Lower lobe of right lung (tissue), 2 donors: ENCODE results near the gene TTC34. TPM values are rescaled to one million over a fixed set of nuclear protein-coding genes. Genes with fewer than 3 reads are reported as not detected.

Experiments used
- ATAC-seq, 2 donors: fragments of 200-7000 bp; cut with Tn5 transposase; one replicate each; pipeline ENCODE4 v1.9.1; 2020 to 2022; ENCODE audit warnings: mild to moderate bottlenecking in 2 of 2, moderate library complexity in 2 of 2
- DNase-seq: peaks from one replicate; pipeline ENCODE4 v3.0.0-alpha.2; 2020
- H3K27ac ChIP-seq: fragments of 200-600 bp; one replicate; pipeline ENCODE4 v1.8.0; 2022
- H3K27me3 ChIP-seq: fragments of 200-600 bp; one replicate; pipeline ENCODE4 v1.8.0; 2022; ENCODE audit warnings: low read depth
- H3K36me3 ChIP-seq: fragments of 200-600 bp; one replicate; pipeline ENCODE4 v1.8.0; 2022; ENCODE audit warnings: mild to moderate bottlenecking
- H3K4me1 ChIP-seq: fragments of 200-600 bp; one replicate; pipeline ENCODE4 v1.8.0; 2022
- H3K4me3 ChIP-seq: fragments of 200-600 bp; one replicate; pipeline ENCODE4 v1.8.0; 2022; ENCODE audit warnings: mild to moderate bottlenecking
- H3K9me3 ChIP-seq: fragments of 200-600 bp; one replicate; pipeline ENCODE4 v1.8.0; 2022
- CTCF ChIP-seq: fragments of 200-600 bp; IDR thresholded peaks from one replicate; pipeline ENCODE4 v1.8.0; 2022; ENCODE audit warnings: antibody characterized with exemption, mild to moderate bottlenecking
- intact Hi-C: fragments of 100-400 bp; cut with DNase I; formaldehyde crosslinking; loops from one replicate; pipeline ENCODE4 v1.11.0; 2022
- total RNA-seq: library from RNA; stranded (reverse); fragmentation: NEBNext Ultra II Directional; extraction: Animal tissue kit (Norgen Biotek cat#: 25700); gene quantifications from one replicate; pipeline ENCODE4 v1.2.1, GENCODE V29; 2021
- donor health status: DM: no; HTN: yes; CAD: no; lungs with severe emphysema.

The TTC34 gene
- total RNA-seq, 1 donor from 2014 or later = 2.6 TPM

GRCh38 chr1:2591581-2592261 lies 209.8 kb downstream of the TTC34 start:
- H3K36me3 ChIP-seq = peaks cover 3% of the 10 kb centered on the region
- no peak for TF ChIP-seq CTCF
- no peaks in the 10 kb centered on the region for H3K27me3 ChIP-seq
- DNase-seq = no peak
- ATAC-seq = no peak
- H3K27ac ChIP-seq = no peak overlapping the region
- H3K9me3 ChIP-seq = no peaks in the 10 kb centered on the region
- peaks cover 34% of the 10 kb centered on the region for H3K4me1 ChIP-seq
- no peak overlapping the region for H3K4me3 ChIP-seq
- intact Hi-C loops = no loop called here

GRCh38 chr1:2591233-2591580 lies 210.3 kb downstream of the TTC34 start:
- DNase-seq = no peak
- H3K4me3 ChIP-seq = no peak overlapping the region
- no peak for ATAC-seq
- H3K36me3 ChIP-seq = peaks cover 3% of the 10 kb centered on the region
- no peaks in the 10 kb centered on the region for H3K9me3 ChIP-seq
- intact Hi-C loops = no loop called here
- no peaks in the 10 kb centered on the region for H3K27me3 ChIP-seq
- no peak overlapping the region for H3K27ac ChIP-seq
- H3K4me1 ChIP-seq = peaks cover 34% of the 10 kb centered on the region
- TF ChIP-seq CTCF = no peak

- no peak for TF ChIP-seq CTCF
- Histone ChIP-seq H3K27me3 (no peaks in the 10 kb centered on the region), H3K9me3 (no peaks in the 10 kb centered on the region), H3K4me1 (peaks cover 34% of the 10 kb centered on the region), H3K27ac (no peak overlapping the region), H3K4me3 (no peak overlapping the region), H3K36me3 (peaks cover 3% of the 10 kb centered on the region)
- ATAC-seq (no peak), DNase-seq (peak; percentile 46)
- intact Hi-C loops = no loop called here
Observed at GRCh38 chr1:2590233-2591141, 211.0 kb downstream of the TTC34 start.

- DNase-seq = peak; percentile 45
- Histone ChIP-seq H3K27ac (no peak overlapping the region), H3K27me3 (no peaks in the 10 kb centered on the region), H3K9me3 (no peaks in the 10 kb centered on the region), H3K4me3 (no peak overlapping the region), H3K36me3 (peaks cover 3% of the 10 kb centered on the region), H3K4me1 (peaks cover 41% of the 10 kb centered on the region)
- intact Hi-C loops = no loop called here
- TF ChIP-seq CTCF = no peak
- ATAC-seq = no peak
Observed at GRCh38 chr1:2589431-2590232, 211.9 kb downstream of the TTC34 start.

GRCh38 chr1:2588661-2589430 lies 212.6 kb downstream of the TTC34 start:
- Histone ChIP-seq H3K4me1 (peaks cover 42% of the 10 kb centered on the region), H3K27me3 (no peaks in the 10 kb centered on the region), H3K36me3 (peaks cover 3% of the 10 kb centered on the region), H3K9me3 (no peaks in the 10 kb centered on the region), H3K27ac (no peak overlapping the region), H3K4me3 (no peak overlapping the region)
- intact Hi-C loops = no loop called here
- no peak for ATAC-seq
- TF ChIP-seq CTCF = no peak
- peak; percentile 47 for DNase-seq
